T-helper 17 cell (primary cell): ENCODE results near the gene GEN1. TPM values are rescaled to one million over a fixed set of nuclear protein-coding genes. Genes with fewer than 3 reads are reported as not detected.
A peak's percentile ranks its signal among the peaks of the same experiment; 100 is the strongest.

Experiments used
- ATAC-seq: fragments of 150-1000 bp; cut with Tn5 transposase; 2 replicates; pipeline ENCODE4 v1.10.0; 2021; ENCODE audit warnings: mild to moderate bottlenecking, moderate library complexity
- DNase-seq, 3 donors: peaks; one replicate each; pipeline versions ENCODE4 v3.0.0 to v3.0.0-alpha.2; 2020 to 2021
- H3K9me3 ChIP-seq: one replicate; pipeline ENCODE4 v1.7.0; 2013; ENCODE audit warnings: low read length, mild to moderate bottlenecking; ENCODE audit not compliant: control insufficient read depth, poor library complexity, severe bottlenecking
- H3K27ac Mint-ChIP-seq: one replicate; pipeline ENCODE4 v1.8.0; 2022; ENCODE audit warnings: mild to moderate bottlenecking, moderate library complexity, mixed read lengths
- H3K27me3 Mint-ChIP-seq: one replicate; pipeline ENCODE4 v1.8.0; 2022; ENCODE audit warnings: mixed read lengths
- H3K36me3 Mint-ChIP-seq: one replicate; pipeline ENCODE4 v1.8.0; 2022; ENCODE audit warnings: low read depth, mixed read lengths
- H3K4me1 Mint-ChIP-seq: one replicate; pipeline ENCODE4 v1.8.0; 2022; ENCODE audit warnings: mild to moderate bottlenecking, mixed read lengths
- H3K4me3 Mint-ChIP-seq: one replicate; pipeline ENCODE4 v1.8.0; 2022; ENCODE audit warnings: mild to moderate bottlenecking, moderate library complexity, mixed read lengths
- total RNA-seq, 4 donors: library from RNA in 2 of 4; stranded (reverse) in 2 of 4; gene quantifications; one replicate each; pipeline ENCODE4 v1.2.3 and lab custom pipeline; 2022 to 2026

The GEN1 gene
- total RNA-seq, 2 donors from 2014 or later, result 7.2 to 10.7 TPM

- no peaks in the 10 kb centered on the region for H3K9me3 ChIP-seq
- Mint-ChIP-seq H3K4me3 (no peak overlapping the region), H3K4me1 (peaks cover 7% of the 10 kb centered on the region), H3K27me3 (no peaks in the 10 kb centered on the region), H3K27ac (peak overlapping the region; percentile 53), H3K36me3 (peaks cover 19% of the 10 kb centered on the region)
- DNase-seq (no peak), ATAC-seq (no peak)
Observed at GRCh38 chr2:17736989-17737388, 16.9 kb upstream of the GEN1 start.

- Mint-ChIP-seq H3K36me3 (peaks cover 16% of the 10 kb centered on the region), H3K27me3 (no peaks in the 10 kb centered on the region), H3K4me1 (peaks cover 2% of the 10 kb centered on the region), H3K27ac (peak overlapping the region; percentile 72), H3K4me3 (no peak overlapping the region)
- H3K9me3 ChIP-seq, result no peaks in the 10 kb centered on the region
- DNase-seq (no peak), ATAC-seq (no peak)
Observed at GRCh38 chr2:17740203-17740602, 13.7 kb upstream of the GEN1 start.

- H3K4me1 Mint-ChIP-seq, result peaks cover 16% of the 10 kb centered on the region
Observed at GRCh38 chr2:17747684-17748452, 6.1 kb upstream of the GEN1 start.

GRCh38 chr2:17748745-17749144 lies 5.2 kb upstream of the GEN1 start:
- DNase-seq, result no peak
- no peak overlapping the region for H3K4me3 Mint-ChIP-seq
- H3K4me1 Mint-ChIP-seq, result peaks cover 18% of the 10 kb centered on the region
- ATAC-seq, result no peak
- H3K36me3 Mint-ChIP-seq, result peaks cover 5% of the 10 kb centered on the region
- H3K27ac Mint-ChIP-seq, result no peak overlapping the region
- H3K27me3 Mint-ChIP-seq, result no peaks in the 10 kb centered on the region
- no peaks in the 10 kb centered on the region for H3K9me3 ChIP-seq

More at GRCh38 chr2:17747684-17748452, 6.1 kb upstream of the GEN1 start:
- no peaks in the 10 kb centered on the region for H3K27me3 Mint-ChIP-seq
- H3K4me3 Mint-ChIP-seq, result no peak overlapping the region
- DNase-seq, result no peak
- peaks cover 5% of the 10 kb centered on the region for H3K36me3 Mint-ChIP-seq
- ATAC-seq, result no peak
- no peaks in the 10 kb centered on the region for H3K9me3 ChIP-seq
- H3K27ac Mint-ChIP-seq, result no peak overlapping the region

DNA sequence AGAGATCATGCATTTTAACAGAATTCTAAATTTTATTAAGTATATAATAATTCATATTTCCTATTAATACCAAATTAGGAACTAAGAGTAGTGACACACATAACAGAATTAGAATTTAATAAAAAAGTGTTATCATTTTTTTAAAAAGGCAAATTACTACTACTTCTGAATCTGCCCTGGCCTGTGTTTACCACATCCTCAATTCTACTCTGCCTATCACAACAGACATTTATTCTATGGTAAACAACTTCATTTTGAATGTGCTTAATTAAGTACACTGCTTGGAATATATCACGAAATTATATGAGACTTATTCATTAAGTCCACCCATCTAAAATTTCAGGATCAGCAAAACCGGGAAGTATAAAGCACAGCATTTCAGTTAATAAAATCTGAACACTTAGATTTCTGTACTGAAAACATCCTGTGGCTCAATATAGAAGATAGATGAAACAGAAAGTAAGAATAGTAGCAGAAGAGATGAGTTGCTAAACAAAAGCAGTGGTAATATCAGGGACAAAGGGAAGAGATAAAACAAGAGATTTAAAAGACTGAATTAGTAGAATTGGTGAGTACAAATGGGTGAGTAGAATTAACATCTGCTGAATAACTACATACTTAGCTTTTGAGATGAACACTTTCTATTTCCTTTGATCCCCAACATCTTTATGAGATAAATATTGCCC lies 4.0 kb upstream of the GEN1 start:
- ATAC-seq (no peak), DNase-seq (no peak)
- H3K36me3 Mint-ChIP-seq, result peaks cover 3% of the 10 kb centered on the region
- H3K27ac Mint-ChIP-seq, result peak overlapping the region; percentile 80
- H3K27me3 Mint-ChIP-seq, result no peaks in the 10 kb centered on the region
- H3K9me3 ChIP-seq, result no peaks in the 10 kb centered on the region
- peak overlapping the region; percentile 77 for H3K4me3 Mint-ChIP-seq
- H3K4me1 Mint-ChIP-seq, result peaks cover 23% of the 10 kb centered on the region

- no peaks in the 10 kb centered on the region for H3K9me3 ChIP-seq
- ATAC-seq (no peak), DNase-seq (no peak)
- Mint-ChIP-seq H3K4me1 (peaks cover 23% of the 10 kb centered on the region), H3K27ac (peak overlapping the region; percentile 14), H3K4me3 (peak overlapping the region; percentile 91), H3K27me3 (no peaks in the 10 kb centered on the region), H3K36me3 (peaks cover 3% of the 10 kb centered on the region)
Observed at GRCh38 chr2:17752246-17752645, 1.7 kb upstream of the GEN1 start.

GRCh38 chr2:17752892-17753802 lies 791 bp upstream of the GEN1 start:
- Mint-ChIP-seq H3K4me3 (peak overlapping the region; percentile 91), H3K27ac (peak overlapping the region; percentile 95), H3K36me3 (peaks cover 3% of the 10 kb centered on the region), H3K4me1 (peaks cover 23% of the 10 kb centered on the region), H3K27me3 (no peaks in the 10 kb centered on the region)
- ATAC-seq (peak; percentile 47), DNase-seq (peak; percentile 17 to 38 (median 36))
- no peaks in the 10 kb centered on the region for H3K9me3 ChIP-seq

DNA sequence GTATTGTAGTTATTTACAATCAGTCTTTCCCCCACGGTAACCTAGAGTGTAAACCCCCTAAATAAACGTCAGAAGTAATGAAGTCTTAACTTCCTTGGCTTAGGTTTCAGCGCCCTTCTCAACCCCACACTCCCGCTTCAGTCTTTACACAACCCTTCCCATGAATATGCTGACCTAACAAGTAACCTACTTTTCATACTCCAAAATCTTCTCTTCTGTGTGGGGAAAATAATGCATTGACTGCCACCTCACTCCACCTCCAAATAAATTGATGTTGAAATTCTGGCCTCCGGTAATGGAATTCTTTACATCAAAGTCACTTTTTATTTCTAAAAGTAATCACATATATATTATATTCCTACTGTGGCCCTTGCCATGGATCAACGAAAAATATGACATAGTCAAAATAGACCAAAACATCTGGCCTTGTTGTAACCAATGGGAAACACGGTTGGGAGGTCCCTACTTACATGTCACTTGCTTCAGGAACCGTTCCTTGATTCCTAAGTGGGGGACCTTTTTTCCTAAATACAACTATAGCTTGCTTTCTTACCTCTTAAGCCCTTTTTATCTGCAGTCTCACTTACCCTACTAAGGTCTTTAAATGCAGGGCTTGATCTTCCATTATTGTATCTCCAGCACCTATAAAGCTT lies 961 bp downstream of the GEN1 start:
- ATAC-seq (no peak), DNase-seq (no peak)
- Mint-ChIP-seq H3K4me1 (peaks cover 24% of the 10 kb centered on the region), H3K4me3 (peak overlapping the region; percentile 91), H3K27me3 (no peaks in the 10 kb centered on the region), H3K27ac (peak overlapping the region; percentile 95), H3K36me3 (peaks cover 2% of the 10 kb centered on the region)
- no peaks in the 10 kb centered on the region for H3K9me3 ChIP-seq

- Mint-ChIP-seq H3K4me3 (no peak overlapping the region), H3K27ac (no peak overlapping the region), H3K27me3 (no peaks in the 10 kb centered on the region), H3K4me1 (peaks cover 20% of the 10 kb centered on the region), H3K36me3 (peaks cover 2% of the 10 kb centered on the region)
- no peaks in the 10 kb centered on the region for H3K9me3 ChIP-seq
- ATAC-seq, result no peak
- DNase-seq, result no peak
Observed at GRCh38 chr2:17756668-17757067, 2.7 kb downstream of the GEN1 start.

- peaks cover 17% of the 10 kb centered on the region for H3K4me1 Mint-ChIP-seq
- no peak overlapping the region for H3K4me3 Mint-ChIP-seq
- H3K27me3 Mint-ChIP-seq, result no peaks in the 10 kb centered on the region
Observed at GRCh38 chr2:17757321-17757720, 3.4 kb downstream of the GEN1 start.

DNA sequence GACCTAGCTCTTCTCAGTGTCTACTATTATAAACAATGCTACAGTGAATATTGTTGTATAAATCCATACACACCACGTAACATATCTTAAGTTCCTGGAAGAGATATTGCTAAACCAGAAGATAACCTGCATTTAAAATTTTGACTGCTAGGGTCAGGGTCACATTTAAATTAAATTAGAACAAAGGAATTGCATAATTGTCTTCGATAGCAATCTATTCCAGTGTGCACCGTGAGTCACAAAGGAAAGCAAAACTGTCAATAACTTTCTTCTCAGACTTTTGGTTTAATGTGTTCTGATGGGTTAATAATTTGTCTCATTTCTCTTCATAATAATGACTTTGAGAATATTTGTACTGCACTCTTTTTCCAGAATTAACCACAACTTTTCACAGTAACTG lies 4.2 kb downstream of the GEN1 start:
- H3K4me1 Mint-ChIP-seq, result peaks cover 10% of the 10 kb centered on the region
- peaks cover 2% of the 10 kb centered on the region for H3K36me3 Mint-ChIP-seq
- no peaks in the 10 kb centered on the region for H3K27me3 Mint-ChIP-seq
- ATAC-seq (no peak), DNase-seq (no peak)
- H3K9me3 ChIP-seq, result no peaks in the 10 kb centered on the region
- H3K27ac Mint-ChIP-seq, result no peak overlapping the region
- no peak overlapping the region for H3K4me3 Mint-ChIP-seq

More at GRCh38 chr2:17757321-17757720, 3.4 kb downstream of the GEN1 start:
- DNase-seq (no peak), ATAC-seq (no peak)
- no peaks in the 10 kb centered on the region for H3K9me3 ChIP-seq
- H3K36me3 Mint-ChIP-seq, result peaks cover 2% of the 10 kb centered on the region
- H3K27ac Mint-ChIP-seq, result no peak overlapping the region

DNA sequence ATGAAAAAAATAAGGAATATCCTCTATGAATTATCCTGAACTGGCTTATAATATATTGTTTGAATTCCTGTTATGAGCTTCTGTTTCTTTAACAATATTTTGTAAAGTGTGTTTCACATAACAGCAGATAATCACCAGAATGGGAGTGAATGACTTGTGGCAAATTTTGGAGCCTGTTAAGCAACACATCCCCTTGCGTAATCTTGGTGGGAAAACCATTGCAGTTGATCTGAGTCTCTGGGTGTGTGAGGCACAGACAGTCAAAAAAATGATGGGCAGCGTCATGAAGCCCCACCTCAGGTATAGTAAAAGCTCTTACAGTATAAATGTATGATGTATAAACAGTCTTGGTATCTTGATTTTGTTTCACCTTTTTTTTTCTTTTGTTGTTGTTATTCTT lies 5.9 kb downstream of the GEN1 start:
- peaks cover 6% of the 10 kb centered on the region for H3K4me1 Mint-ChIP-seq
- DNase-seq (no peak), ATAC-seq (no peak)
- no peaks in the 10 kb centered on the region for H3K27me3 Mint-ChIP-seq
- H3K9me3 ChIP-seq, result no peaks in the 10 kb centered on the region
- H3K36me3 Mint-ChIP-seq, result peaks cover 6% of the 10 kb centered on the region
- no peak overlapping the region for H3K4me3 Mint-ChIP-seq
- H3K27ac Mint-ChIP-seq, result no peak overlapping the region
